Measurements from ENCODE around the gene ZNF536. TPM values are rescaled to one million over a fixed set of nuclear protein-coding genes. Genes with fewer than 3 reads are reported as not detected.

The ZNF536 gene
- total RNA-seq, 2 donors from 2014 or later: not detected

DNA sequence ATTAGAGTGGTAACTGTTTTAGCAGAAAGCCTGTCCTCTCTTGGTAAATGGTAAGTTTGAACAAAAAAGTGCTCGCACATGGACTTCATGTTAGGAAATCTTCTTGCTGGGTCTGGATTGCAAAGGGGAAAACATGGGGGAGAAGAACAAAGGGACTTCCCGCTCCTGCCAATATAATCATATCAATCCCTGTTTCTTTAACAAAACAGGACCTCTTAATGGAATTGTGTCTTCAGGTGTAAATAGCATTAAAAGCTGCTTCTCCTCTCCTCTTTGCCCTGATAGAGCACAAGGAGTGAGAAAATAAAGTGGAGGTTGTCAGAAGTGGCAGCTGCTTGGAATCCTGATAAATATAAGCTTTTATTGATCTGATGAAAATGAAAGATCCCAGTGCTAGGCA, 20.4 kb upstream of the ZNF536 start:
- Mint-ChIP-seq H3K27ac (no peak overlapping the region), H3K27me3 (peaks cover 10% of the 10 kb centered on the region), H3K4me1 (no peaks in the 10 kb centered on the region), H3K36me3 (ENCODE audit: low read depth) (no peaks in the 10 kb centered on the region), H3K9me3 (no peaks in the 10 kb centered on the region), H3K4me3 (no peak overlapping the region)
- no peak for ATAC-seq (replicated peaks)

- Mint-ChIP-seq H3K36me3 (ENCODE audit: low read depth) (no peaks in the 10 kb centered on the region), H3K4me3 (no peak overlapping the region), H3K27me3 (peaks cover 15% of the 10 kb centered on the region), H3K4me1 (no peaks in the 10 kb centered on the region), H3K27ac (no peak overlapping the region), H3K9me3 (no peaks in the 10 kb centered on the region)
- ATAC-seq (replicated peaks): no peak
Observed at GRCh38 chr19:30353394-30353945, 18.7 kb upstream of the ZNF536 start.

DNA sequence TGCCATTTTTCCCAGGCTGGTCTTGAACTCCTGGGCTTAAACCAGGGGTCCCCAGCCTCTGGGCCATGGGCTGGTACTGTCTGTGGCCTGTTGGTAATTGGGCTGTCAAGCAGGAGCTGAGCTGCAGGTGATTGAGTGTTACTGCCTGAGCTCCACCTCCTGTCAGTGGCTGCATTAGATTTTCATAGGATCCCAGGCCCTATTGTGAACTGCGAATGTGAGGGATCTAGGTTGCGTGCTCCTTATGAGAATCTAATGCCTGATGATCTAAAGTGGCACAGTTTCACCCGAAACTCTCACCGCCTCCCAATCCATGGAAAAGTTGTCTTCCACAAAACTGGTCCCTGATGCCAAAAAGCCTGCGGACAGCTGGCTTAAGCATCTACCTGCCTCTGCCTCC, 16.6 kb upstream of the ZNF536 start:
- Mint-ChIP-seq H3K9me3 (no peaks in the 10 kb centered on the region), H3K4me1 (no peaks in the 10 kb centered on the region), H3K36me3 (ENCODE audit: low read depth) (no peaks in the 10 kb centered on the region), H3K27ac (no peak overlapping the region), H3K27me3 (peaks cover 31% of the 10 kb centered on the region), H3K4me3 (no peak overlapping the region)
- no peak for ATAC-seq (replicated peaks)

DNA sequence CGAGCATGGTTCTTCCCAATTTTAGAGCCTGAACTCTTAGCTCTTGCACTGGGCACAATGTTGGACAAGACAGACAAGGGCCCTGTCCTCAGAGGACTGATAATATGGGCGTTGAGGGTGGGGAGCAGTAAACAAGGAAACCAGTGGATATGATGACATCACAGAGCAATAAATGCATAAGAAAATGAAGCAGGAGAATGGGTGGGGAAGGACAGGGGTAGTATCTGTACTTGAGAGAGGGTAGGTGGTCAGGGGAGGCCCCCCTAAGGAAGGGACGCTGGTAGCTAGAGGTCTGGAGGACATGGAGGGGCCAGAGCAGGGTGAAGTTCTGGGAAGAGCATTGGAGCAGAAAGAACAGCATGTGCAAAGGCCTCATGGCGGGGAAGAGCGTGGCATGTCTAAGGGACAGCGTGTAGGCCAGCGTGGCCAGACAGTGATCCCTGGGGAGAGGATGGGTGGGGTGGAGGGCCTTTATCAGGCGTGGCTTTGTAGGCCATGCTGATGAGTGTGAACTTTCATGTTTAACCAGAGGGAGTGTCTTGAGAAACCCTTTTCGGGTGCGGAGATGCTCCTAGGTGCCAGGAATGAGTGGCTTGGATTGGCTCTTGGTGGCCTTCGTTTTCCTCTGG, 15.1 kb upstream of the ZNF536 start:
- Mint-ChIP-seq H3K9me3 (no peaks in the 10 kb centered on the region), H3K4me1 (no peaks in the 10 kb centered on the region), H3K27me3 (peaks cover 34% of the 10 kb centered on the region), H3K4me3 (no peak overlapping the region), H3K27ac (no peak overlapping the region), H3K36me3 (ENCODE audit: low read depth) (no peaks in the 10 kb centered on the region)
- ATAC-seq (replicated peaks): no peak

GRCh38 chr19:30357580-30357954, 14.6 kb upstream of the ZNF536 start:
- Mint-ChIP-seq H3K4me1 (no peaks in the 10 kb centered on the region), H3K9me3 (no peaks in the 10 kb centered on the region), H3K4me3 (no peak overlapping the region), H3K27ac (no peak overlapping the region), H3K36me3 (ENCODE audit: low read depth) (no peaks in the 10 kb centered on the region), H3K27me3 (peaks cover 29% of the 10 kb centered on the region)
- no peak for ATAC-seq (replicated peaks)

- Mint-ChIP-seq H3K36me3 (ENCODE audit: low read depth) (no peaks in the 10 kb centered on the region), H3K9me3 (no peaks in the 10 kb centered on the region), H3K4me1 (no peaks in the 10 kb centered on the region), H3K4me3 (no peak overlapping the region), H3K27ac (no peak overlapping the region), H3K27me3 (peaks cover 29% of the 10 kb centered on the region)
- no peak for ATAC-seq (replicated peaks)
Observed at GRCh38 chr19:30358319-30358718, 13.9 kb upstream of the ZNF536 start.

DNA sequence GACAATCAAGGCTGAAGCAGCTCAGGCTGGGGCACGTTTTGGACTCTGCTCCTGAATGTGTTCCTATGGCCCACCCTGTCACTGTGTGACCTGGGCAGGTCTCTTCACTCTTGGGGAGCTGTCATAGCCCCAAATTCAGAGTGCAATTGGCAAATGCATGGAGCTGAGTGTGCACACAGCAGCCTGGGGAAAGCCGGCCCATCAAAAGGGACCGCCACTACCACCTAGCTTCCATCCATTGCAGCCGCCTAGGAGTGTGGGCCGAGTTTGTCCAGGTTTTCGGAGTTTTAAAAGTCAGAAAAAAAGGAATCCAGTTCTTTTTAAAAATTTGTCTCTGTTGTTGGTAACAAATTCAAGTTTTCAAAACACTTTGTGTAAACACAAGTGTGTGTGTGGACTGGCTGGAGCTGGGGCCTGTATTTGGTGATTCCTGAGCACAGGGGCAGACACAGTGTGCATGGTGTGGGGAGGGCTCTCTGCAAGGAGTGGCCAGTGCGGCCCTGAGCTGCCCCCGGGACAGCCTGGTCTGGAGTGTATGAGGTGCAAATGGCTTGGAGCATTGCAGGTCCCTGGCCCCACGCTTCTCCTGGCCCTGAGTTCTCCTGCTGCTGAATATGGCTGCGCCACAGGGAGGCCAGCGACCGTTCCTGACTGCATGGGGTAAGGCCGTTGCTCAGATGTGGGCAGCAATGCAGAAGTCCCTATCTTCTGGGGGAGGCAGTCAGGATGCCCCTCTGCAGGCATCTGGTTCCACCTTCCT, 13.2 kb upstream of the ZNF536 start:
- Mint-ChIP-seq H3K36me3 (ENCODE audit: low read depth) (no peaks in the 10 kb centered on the region), H3K27me3 (peaks cover 29% of the 10 kb centered on the region), H3K9me3 (no peaks in the 10 kb centered on the region), H3K4me1 (no peaks in the 10 kb centered on the region), H3K4me3 (no peak overlapping the region), H3K27ac (no peak overlapping the region)
- no peak for ATAC-seq (replicated peaks)

GRCh38 chr19:30359936-30360335, 12.2 kb upstream of the ZNF536 start:
- H3K27ac Mint-ChIP-seq: no peak overlapping the region
- no peak for ATAC-seq (replicated peaks)
- no peaks in the 10 kb centered on the region for H3K4me1 Mint-ChIP-seq
- H3K27me3 Mint-ChIP-seq: peaks cover 29% of the 10 kb centered on the region
- H3K36me3 Mint-ChIP-seq (ENCODE audit: low read depth): no peaks in the 10 kb centered on the region
- H3K9me3 Mint-ChIP-seq: no peaks in the 10 kb centered on the region
- H3K4me3 Mint-ChIP-seq: no peak overlapping the region

- ATAC-seq (replicated peaks): no peak
- no peaks in the 10 kb centered on the region for H3K9me3 Mint-ChIP-seq
- H3K27ac Mint-ChIP-seq: no peak overlapping the region
- H3K4me1 Mint-ChIP-seq: no peaks in the 10 kb centered on the region
- no peaks in the 10 kb centered on the region for H3K36me3 Mint-ChIP-seq (ENCODE audit: low read depth)
- no peak overlapping the region for H3K4me3 Mint-ChIP-seq
- peaks cover 29% of the 10 kb centered on the region for H3K27me3 Mint-ChIP-seq
Observed at GRCh38 chr19:30360376-30361106, 11.6 kb upstream of the ZNF536 start.

DNA sequence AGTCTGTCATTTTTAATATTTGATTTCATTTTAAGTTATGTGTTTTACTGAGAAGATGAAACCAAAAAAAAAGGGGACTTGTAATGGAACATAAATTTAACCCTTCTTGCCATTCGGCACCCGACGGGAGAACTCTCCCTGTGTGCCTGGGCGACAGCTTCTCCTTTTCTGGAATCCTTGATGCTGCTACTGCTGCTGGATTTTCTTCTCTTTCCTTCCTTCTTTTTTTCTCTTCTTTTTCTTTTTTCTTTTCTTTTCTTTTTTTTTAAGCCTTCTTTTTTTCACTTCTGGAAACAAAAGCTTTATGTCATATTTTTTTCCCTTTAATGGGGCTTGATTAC, 11.1 kb upstream of the ZNF536 start:
- Mint-ChIP-seq H3K4me3 (no peak overlapping the region), H3K36me3 (ENCODE audit: low read depth) (no peaks in the 10 kb centered on the region), H3K27me3 (peaks cover 31% of the 10 kb centered on the region), H3K4me1 (no peaks in the 10 kb centered on the region), H3K9me3 (no peaks in the 10 kb centered on the region), H3K27ac (no peak overlapping the region)
- no peak for ATAC-seq (replicated peaks)

- Mint-ChIP-seq H3K9me3 (no peaks in the 10 kb centered on the region), H3K4me1 (no peaks in the 10 kb centered on the region), H3K4me3 (no peak overlapping the region), H3K36me3 (ENCODE audit: low read depth) (no peaks in the 10 kb centered on the region), H3K27ac (no peak overlapping the region), H3K27me3 (peaks cover 37% of the 10 kb centered on the region)
- ATAC-seq (replicated peaks): no peak
Observed at GRCh38 chr19:30361721-30362120, 10.5 kb upstream of the ZNF536 start.

- Mint-ChIP-seq H3K4me3 (no peak overlapping the region), H3K27ac (no peak overlapping the region), H3K4me1 (no peaks in the 10 kb centered on the region), H3K9me3 (no peaks in the 10 kb centered on the region), H3K27me3 (peaks cover 32% of the 10 kb centered on the region), H3K36me3 (ENCODE audit: low read depth) (no peaks in the 10 kb centered on the region)
- ATAC-seq (replicated peaks): no peak
Observed at GRCh38 chr19:30362156-30362754, 9.9 kb upstream of the ZNF536 start.

GRCh38 chr19:30363073-30363472, 9.1 kb upstream of the ZNF536 start:
- no peak overlapping the region for H3K27ac Mint-ChIP-seq
- H3K4me1 Mint-ChIP-seq: no peaks in the 10 kb centered on the region
- H3K27me3 Mint-ChIP-seq: peaks cover 32% of the 10 kb centered on the region
- H3K4me3 Mint-ChIP-seq: no peak overlapping the region
- no peaks in the 10 kb centered on the region for H3K36me3 Mint-ChIP-seq (ENCODE audit: low read depth)
- H3K9me3 Mint-ChIP-seq: no peaks in the 10 kb centered on the region
- no peak for ATAC-seq (replicated peaks)

DNA sequence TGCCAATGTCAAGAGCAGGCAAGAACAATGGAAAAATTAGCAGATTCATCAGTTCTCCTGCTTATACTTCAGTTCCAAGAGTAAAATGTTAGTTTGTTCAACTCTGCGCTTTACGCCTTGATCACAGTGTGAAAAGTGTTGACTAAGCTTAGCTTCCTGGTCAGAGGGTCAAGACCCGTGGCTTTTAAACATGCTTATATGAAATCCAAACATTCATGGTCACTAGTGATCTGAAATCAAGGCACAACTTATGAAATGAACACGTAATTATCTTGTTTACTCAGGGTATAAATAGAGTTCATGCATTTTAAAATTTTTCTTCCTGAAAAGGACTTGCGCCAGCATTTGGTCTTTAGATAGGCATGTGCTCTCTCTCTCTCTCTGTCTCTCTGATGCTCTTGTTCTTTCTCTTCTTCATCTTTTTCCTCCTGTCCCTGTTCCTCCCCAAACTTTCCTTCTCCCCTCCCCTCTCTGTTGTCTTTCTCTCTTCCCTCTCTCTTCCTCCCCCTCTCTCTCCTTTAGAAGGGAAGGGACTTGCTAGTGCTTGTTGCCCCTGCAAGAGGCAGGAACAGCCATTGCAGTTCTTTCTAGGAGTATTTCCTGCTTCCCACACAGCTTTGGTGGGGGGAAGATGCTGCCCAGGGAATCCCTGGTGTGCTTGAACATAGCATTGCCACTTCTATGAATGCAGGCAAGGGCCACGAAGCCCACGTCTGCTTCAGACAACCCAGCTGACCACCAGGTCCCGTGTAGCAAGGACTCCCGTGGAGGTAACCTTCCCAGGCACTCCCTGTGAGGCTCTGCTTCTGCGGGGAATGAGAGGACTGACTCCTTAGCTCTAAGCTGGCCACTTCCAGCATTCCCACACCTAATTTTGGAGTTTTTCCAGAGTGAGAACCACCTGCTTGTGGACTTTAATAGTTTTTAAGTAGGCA, 7.1 kb upstream of the ZNF536 start:
- Mint-ChIP-seq H3K36me3 (ENCODE audit: low read depth) (no peaks in the 10 kb centered on the region), H3K4me3 (no peak overlapping the region), H3K4me1 (no peaks in the 10 kb centered on the region), H3K9me3 (no peaks in the 10 kb centered on the region), H3K27me3 (peaks cover 21% of the 10 kb centered on the region), H3K27ac (no peak overlapping the region)
- no peak for ATAC-seq (replicated peaks)
